COLO829 (cell line): ENCODE data around the gene RGS6.

Experiments
- DNase-seq: peaks from one replicate; pipeline ENCODE4 v3.0.0; 2012; ENCODE audit warnings: low spot score

The RGS6 gene

GRCh38 chr14:72404998-72405397 is 472.8 kb downstream of the RGS6 start:
- no peak for DNase-seq

- no peak for DNase-seq
Measured at GRCh38 chr14:72408020-72408419, 475.8 kb downstream of the RGS6 start.

DNA sequence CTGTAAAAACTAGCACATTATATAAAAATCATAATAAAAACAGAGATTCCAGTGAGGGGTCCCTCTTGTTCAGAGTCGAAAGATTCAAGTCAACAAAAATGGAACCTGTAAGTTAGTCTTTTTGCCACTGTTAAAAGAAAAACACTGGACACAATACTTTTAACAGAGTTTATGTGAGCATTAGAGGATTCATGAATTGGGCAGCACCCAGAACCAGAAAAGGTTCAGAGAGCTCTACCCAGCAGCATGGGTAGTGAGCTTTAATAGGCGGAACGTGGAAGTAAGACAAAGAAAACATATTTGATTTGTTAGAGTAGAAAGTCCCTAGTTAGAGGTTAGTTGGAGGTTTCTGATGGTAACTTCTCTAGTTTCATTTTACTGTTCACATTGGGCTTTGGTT is 476.8 kb downstream of the RGS6 start:
- DNase-seq: no peak

GRCh38 chr14:72416081-72416849 is 484.0 kb downstream of the RGS6 start:
- DNase-seq: no peak

DNA sequence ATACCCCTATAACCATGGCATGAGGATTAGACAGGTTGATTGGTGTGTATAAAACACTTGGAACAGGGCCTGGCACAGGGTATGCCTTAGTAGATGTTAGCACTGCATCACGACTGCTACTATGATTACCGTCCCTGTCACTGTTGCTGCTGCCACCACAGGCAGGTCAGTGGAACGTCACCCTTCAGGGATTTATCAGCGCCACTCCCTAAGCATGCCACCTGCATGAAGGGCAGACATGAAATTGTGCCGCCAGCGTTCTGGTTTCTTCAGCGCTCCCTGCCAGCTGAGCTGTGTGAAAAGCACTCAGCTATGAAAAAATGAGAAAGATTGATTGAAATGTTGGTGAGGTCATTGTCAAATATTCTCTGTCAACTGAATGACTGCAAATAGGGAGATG is 484.7 kb downstream of the RGS6 start:
- no peak for DNase-seq

GRCh38 chr14:72418806-72419205 is 486.6 kb downstream of the RGS6 start:
- DNase-seq: no peak

- DNase-seq: no peak
Measured at GRCh38 chr14:72419226-72419775, 487.1 kb downstream of the RGS6 start.

DNA sequence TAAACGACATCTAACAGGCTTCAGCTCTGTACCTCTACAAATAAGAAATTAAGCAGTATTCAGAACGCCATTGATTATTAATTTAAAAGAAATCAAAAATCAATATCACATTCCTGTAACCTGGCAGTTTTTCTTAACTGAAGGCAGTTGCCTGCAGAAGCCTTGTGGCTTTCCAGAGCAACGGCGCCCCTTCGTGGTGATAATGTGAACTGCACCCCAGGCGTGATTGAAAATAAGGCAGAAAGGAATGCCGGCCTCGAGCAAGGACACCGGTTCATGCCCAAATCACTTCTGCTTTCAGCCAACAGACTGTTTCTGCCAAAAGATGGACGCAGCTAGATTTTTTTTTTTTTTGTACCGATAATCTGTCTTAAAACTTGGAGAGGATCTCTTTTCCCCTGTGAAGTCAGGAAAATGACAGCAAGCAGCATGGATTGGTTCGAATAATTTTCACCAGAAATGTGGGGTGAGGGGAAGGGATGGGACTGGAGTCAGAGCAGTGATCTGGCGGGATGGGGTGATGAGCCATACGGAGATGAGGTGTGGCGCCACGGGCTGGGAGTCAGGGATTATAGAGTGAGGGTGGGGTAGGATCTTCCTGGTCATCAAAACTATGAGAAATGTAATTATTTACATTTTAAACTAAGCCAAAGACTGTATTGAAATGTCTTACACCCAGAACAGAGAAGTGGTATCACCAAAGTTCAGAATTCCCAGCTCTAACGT is 488.7 kb downstream of the RGS6 start:
- peak; percentile 40 for DNase-seq

DNA sequence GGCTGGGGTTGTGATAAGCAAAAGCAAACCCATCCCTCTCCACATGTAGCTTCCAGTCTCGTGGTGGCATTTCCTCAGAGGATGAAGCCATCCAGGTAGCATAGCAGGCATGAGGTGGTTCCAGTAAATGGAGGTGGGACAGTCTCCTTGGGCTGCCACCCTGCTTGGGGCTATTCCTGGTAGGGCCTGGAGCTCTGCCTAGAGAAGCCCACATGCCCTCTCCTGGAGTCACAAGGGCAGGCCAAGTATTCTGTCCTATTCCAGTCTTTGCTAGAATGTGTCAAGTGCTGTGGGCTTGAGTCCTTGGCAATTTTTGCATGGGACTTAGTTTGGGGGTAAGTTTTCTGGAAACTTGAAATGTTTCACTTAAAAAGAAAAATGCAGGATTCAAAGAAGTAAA is 491.7 kb downstream of the RGS6 start:
- no peak for DNase-seq

DNA sequence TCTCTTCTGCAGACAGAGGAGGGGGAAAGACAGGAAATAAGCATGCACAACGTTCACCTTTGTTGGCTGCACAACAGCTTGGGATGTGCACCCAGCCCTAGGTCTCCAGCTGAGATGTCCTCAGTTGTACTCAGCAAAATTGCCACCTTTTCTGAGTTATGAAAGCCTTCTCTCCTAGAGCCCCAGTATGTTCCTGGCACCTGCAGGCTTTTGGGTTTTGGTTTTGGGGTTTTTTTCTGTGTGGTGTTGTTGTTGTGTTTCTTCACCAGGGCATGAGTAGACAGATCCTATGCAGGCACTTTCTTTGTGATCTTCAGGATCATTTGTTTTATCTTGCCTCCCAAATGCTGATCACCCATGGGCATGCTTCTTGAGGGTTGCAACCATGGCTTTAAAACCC is 498.2 kb downstream of the RGS6 start:
- DNase-seq: no peak

DNA sequence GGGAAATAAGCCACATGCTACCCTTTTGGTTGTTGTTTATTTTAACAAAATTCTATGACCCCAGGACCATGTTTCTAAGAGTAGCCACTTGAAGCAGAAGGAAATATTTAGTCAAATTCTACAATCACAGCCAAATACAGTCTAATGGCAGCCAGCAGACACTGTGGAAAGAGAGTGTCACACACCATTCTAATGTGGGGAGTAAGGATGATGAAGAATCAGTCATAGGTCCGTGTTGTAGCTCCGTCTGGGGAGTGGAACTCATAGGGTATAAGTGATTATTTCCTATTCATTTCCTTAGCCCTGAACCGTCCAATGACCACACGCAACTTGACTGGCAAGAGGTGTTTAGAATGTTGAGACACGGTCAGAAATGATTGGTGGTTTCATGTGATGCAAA is 500.5 kb downstream of the RGS6 start:
- DNase-seq: no peak

DNA sequence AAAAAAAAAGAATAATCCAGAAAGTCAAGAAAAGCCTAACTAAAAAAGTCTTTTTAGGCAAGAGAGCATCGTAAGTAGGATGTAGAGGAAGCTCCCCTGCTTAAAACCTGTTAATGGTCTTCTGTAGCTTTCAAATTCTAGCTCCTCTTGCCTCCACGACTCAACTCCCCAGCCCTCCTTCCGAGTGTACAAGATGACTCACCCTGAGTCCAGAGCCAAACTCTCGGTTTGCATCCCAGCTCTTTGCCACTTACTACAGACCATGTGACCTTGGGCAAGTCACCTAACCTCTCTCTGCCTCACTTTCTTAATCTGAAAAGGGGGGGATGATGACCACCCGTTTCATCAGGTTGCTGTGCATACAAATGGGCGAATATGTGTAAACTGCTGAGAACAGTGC is 501.3 kb downstream of the RGS6 start:
- no peak for DNase-seq

GRCh38 chr14:72434856-72435255 is 502.6 kb downstream of the RGS6 start:
- no peak for DNase-seq

DNA sequence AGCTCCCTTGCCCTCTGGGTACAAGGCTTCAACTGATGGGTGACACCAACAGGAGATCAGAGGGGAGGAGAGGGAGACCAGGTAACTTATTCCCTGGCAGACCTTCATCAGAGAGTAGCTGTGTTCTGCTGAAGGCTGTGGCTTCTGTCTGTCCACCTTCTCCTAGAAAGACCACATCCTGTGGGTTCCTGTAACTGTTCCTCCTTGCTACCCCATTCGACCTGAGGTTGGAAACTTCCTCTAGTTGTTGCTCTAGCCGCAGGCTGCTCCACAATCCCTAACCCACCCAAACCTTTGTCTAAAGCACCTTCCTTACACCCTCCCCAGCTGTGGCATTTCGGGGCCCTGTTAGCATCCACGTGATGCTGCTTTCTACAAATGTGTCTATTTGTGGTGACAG is 507.5 kb downstream of the RGS6 start:
- DNase-seq: no peak

GRCh38 chr14:72443256-72443655 is 511.0 kb downstream of the RGS6 start:
- no peak for DNase-seq

DNA sequence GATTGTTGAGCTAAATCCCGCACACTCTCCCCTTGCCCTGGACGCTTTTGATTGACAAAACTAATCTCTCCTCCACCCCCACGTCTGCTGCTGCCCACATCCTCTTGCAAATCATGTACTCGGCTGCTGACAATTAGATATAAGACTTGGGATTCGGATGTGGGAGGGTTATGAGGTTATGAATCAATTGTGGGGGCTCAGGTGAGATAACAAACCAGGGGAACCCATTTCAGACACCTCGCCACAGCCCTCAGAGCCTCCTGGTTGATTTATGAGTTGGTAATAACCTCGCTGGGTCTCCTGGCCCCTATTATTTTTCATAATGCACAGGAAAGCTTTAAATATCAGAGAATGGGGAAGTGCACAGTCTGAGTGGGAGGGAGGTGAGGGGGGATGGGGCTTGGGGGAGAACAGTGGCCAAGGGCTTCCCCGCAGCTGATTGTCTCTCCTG is 511.8 kb downstream of the RGS6 start:
- DNase-seq: no peak

- DNase-seq: no peak
Measured at GRCh38 chr14:72444701-72445100, 512.5 kb downstream of the RGS6 start.

GRCh38 chr14:72448212-72448611 is 516.0 kb downstream of the RGS6 start:
- DNase-seq: no peak

- no peak for DNase-seq
Measured at GRCh38 chr14:72450473-72451044, 518.3 kb downstream of the RGS6 start.

DNA sequence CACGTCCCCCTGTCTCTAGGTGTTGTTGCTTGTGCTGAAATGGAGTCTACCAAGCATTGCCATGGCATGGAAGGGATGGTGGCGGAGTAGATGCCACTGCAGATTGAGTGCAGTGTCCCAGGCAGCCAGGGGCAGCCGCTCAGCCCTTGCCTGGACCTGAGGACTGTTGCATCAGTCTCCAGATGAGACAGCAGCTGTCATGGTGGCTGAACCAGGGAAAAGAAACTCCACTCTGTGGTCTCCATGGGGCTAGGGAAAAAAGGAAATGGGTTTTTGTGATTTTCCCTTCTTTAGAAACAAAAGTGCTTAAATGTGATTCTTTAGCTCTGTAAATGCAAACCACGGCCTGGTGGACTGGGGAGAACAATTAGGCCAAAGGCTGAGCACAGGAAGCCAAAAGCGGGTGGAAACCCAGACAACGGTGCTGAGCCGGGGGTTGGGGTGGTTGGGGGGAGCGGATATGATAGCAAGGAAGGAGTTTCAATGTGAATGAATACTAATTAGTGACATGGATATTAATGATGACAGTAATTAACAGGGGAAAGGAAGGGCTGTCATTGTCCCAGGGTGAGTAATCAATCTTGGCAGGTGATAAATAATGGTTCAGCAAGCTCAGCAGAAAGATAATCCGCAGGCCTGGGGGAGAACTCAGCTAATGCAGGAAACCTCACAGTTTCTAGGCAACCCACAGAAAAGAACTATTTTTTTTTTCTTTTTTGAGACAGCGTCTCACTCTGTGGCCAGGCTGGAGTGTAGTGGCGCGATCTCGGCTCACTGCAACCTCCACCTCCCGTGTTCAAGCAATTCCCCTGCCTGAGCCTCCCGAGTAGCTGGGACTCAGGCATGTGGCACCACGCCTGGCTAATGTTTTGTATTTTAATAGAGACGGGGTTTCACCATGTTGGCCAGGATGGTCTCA is 519.1 kb downstream of the RGS6 start:
- DNase-seq: no peak

DNA sequence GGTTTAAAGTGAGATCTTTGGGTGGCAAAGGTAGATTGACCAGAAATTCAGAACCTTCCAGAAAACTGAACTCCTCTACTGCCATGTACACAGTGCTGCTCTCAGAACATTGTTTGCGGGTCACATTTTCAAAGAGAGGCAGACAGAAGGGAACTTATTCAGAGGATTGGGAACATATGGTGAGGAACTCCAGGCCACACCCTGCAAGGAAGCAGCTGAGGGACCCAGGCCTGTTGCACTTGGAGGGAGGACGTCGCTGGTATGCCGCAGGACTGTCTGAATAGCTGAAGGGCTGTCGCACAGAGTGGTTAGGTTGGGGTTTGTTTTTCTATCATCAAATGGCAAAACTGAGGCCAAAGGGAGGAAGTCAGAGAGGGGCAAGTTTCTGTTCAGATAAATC is 520.5 kb downstream of the RGS6 start:
- DNase-seq: no peak
